Measurements from ENCODE around the gene SCAMP1.

DNA sequence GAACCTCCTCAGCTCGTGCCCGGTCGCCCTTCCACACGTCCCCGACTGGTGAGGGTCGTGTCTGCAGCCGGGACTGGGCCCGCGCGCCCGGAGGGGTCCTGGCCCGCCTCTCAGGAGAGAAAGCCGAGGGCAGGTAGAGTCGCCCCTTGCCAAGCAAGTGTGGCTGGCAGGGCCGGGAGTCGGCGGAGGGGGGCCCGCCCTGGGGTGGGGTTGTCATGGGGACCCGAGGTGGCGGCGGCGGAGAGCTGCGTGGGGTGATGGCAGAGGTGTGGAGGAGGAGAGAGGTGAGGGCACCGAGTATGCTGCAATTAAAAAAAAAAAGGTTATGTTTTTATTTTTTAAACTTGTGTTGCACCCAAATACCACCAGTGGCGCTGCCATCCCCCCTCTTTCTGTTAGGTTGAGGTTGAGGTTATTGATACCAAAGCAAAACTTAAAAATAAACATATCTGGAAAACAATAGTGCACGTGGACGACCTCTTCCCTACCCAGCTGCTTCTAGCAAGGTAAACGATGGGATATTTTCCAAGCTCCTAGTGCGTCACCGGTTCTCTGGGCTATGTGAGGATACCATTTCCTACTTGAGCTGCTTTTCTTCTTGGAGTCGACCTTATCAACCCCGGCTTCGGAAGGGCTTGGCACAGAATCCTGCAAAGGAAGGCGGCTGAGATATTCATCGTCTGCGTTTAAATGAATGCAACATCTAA, 660 bp downstream of the SCAMP1 start:
- TF ChIP-seq, protein P1, sequence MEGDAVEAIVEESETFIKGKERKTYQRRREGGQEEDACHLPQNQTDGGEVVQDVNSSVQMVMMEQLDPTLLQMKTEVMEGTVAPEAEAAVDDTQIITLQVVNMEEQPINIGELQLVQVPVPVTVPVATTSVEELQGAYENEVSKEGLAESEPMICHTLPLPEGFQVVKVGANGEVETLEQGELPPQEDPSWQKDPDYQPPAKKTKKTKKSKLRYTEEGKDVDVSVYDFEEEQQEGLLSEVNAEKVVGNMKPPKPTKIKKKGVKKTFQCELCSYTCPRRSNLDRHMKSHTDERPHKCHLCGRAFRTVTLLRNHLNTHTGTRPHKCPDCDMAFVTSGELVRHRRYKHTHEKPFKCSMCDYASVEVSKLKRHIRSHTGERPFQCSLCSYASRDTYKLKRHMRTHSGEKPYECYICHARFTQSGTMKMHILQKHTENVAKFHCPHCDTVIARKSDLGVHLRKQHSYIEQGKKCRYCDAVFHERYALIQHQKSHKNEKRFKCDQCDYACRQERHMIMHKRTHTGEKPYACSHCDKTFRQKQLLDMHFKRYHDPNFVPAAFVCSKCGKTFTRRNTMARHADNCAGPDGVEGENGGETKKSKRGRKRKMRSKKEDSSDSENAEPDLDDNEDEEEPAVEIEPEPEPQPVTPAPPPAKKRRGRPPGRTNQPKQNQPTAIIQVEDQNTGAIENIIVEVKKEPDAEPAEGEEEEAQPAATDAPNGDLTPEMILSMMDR (IDR thresholded peaks at IDR 0.05; ENCODE audit: poor library complexity), result peak; percentile 33
- no peak for TF ChIP-seq EZH2 (IDR thresholded peaks at IDR 0.05; ENCODE audit: borderline replicate concordance)

All from hepatocyte (in vitro differentiated cells).